ENCODE data around the gene EDARADD. TPM values are rescaled to one million over a fixed set of nuclear protein-coding genes. Genes with fewer than 3 reads are reported as not detected.
"Not testable (repeated sequence)": the region's sequence is repeated elsewhere in the genome, so short reads cannot be mapped to it uniquely, and the experiment has no call there.

The EDARADD gene
- polyA plus RNA-seq, 4 donors = 0.13 to 0.53 TPM; not detected in 2

GRCh38 chr1:236472850-236473788, 79.0 kb downstream of the EDARADD start:
- DNase-seq = no peak
- FAIRE-seq = no peak

DNA sequence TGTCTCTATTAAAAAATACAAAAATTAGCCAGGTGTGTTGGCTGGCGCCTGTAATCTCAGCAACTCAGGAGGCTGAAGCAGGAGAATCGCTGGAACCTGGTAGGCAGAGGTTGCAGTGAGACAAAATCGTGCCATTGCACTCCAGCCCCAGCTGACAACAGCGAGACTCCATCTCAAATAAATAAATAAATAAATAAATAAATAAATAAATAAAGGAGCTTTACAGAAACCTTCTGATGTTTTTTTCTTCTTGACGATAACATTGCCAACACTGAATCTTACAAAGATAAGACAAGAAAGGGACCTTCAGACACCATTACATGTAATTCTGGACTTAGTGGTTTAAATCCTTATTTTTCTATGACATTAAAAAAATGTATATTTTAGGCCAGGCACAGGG, 81.9 kb downstream of the EDARADD start:
- DNase-seq (no peak), FAIRE-seq (no peak)
- H3K27ac ChIP-seq (ENCODE audit: low read depth in 1 of 3, low read length in 2 of 3) = no peak overlapping the region
- H3K4me1 ChIP-seq (ENCODE audit: control insufficient read depth in 3 of 3, insufficient read depth in 2 of 3, low read depth in 1 of 3, low read length in 2 of 3) = no peaks in the 10 kb centered on the region
- WGBS, 3 donors = 94% methylated on average over 5 of the region's 5 CpGs
- no peak overlapping the region for H3K4me3 ChIP-seq (ENCODE audit: low read depth in 1 of 3, low read length in 3 of 3)
- no peaks in the 10 kb centered on the region for H3K9me3 ChIP-seq (ENCODE audit: control insufficient read depth in 2 of 2, insufficient read depth in 1 of 2, low read depth in 1 of 2, low read length in 1 of 2)
- peaks cover 0 to 2% (median 0%) of the 10 kb centered on the region in 3 donors for H3K27me3 ChIP-seq (ENCODE audit: control insufficient read depth in 3 of 3, insufficient read depth in 3 of 3, low read length in 3 of 3)
- no peaks in the 10 kb centered on the region for H3K36me3 ChIP-seq (ENCODE audit: control insufficient read depth in 3 of 3, insufficient read depth in 2 of 3, low read depth in 1 of 3, low read length in 3 of 3)

More at GRCh38 chr1:236472850-236473788, 79.0 kb downstream of the EDARADD start:
- Histone ChIP-seq H3K27ac (ENCODE audit: low read depth in 1 of 3, low read length in 2 of 3) (no peak overlapping the region), H3K36me3 (ENCODE audit: control insufficient read depth in 3 of 3, insufficient read depth in 2 of 3, low read depth in 1 of 3, low read length in 3 of 3) (no peaks in the 10 kb centered on the region), H3K9me3 (ENCODE audit: control insufficient read depth in 2 of 2, insufficient read depth in 1 of 2, low read depth in 1 of 2, low read length in 1 of 2) (no peaks in the 10 kb centered on the region), H3K27me3 (ENCODE audit: control insufficient read depth in 3 of 3, insufficient read depth in 3 of 3, low read length in 3 of 3) (peaks cover 0 to 2% (median 0%) of the 10 kb centered on the region in 3 donors), H3K4me1 (ENCODE audit: control insufficient read depth in 3 of 3, insufficient read depth in 2 of 3, low read depth in 1 of 3, low read length in 2 of 3) (no peaks in the 10 kb centered on the region), H3K4me3 (ENCODE audit: low read depth in 1 of 3, low read length in 3 of 3) (no peak overlapping the region)
- 82 to 87% (median 83%) methylated on average over 17 of the region's 17 CpGs for WGBS, 3 donors

DNA sequence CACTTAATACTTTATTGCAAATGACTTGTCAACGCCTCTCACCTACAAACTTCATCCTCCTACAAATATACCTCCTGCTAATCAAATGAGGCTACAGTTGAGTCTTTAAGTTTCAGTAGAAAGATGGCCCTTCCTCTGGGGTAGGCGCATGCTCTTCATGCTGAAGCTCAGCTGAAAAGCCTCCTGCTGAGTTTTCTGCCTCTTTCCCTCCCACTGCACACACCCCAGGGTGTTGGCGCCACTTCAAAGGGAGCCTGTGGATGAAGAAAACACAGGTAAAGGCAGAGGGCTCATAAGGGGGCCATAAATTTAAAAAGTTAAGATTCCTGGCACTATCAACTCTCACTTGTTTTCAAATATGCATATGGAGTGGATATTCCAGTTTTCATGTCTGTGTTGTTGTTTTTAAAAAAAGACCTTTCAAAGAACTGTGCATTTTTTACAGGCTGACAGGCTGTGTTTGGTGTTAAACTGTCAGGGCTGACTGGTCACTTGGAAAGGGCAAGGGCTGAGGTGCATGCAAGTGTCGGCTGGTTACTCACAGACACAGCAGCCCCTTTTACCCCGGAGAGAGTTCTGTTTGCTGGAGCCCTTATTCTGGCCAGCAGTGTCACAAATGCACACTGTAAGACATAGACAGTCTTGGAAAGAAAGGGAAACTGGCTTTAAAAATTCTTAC, 86.8 kb downstream of the EDARADD start:
- peak in 1 of 2 donors; percentile 51 for DNase-seq
- Histone ChIP-seq H3K9me3 (ENCODE audit: control insufficient read depth in 2 of 2, insufficient read depth in 1 of 2, low read depth in 1 of 2, low read length in 1 of 2) (no peaks in the 10 kb centered on the region), H3K27me3 (ENCODE audit: control insufficient read depth in 3 of 3, insufficient read depth in 3 of 3, low read length in 3 of 3) (no peaks in the 10 kb centered on the region), H3K4me3 (ENCODE audit: low read depth in 1 of 3, low read length in 3 of 3) (no peak overlapping the region), H3K36me3 (ENCODE audit: control insufficient read depth in 3 of 3, insufficient read depth in 2 of 3, low read depth in 1 of 3, low read length in 3 of 3) (no peaks in the 10 kb centered on the region), H3K4me1 (ENCODE audit: control insufficient read depth in 3 of 3, insufficient read depth in 2 of 3, low read depth in 1 of 3, low read length in 2 of 3) (no peaks in the 10 kb centered on the region), H3K27ac (ENCODE audit: low read depth in 1 of 3, low read length in 2 of 3) (no peak overlapping the region)
- WGBS, 3 donors = 18 to 61% (median 35%) methylated on average over 5 of the region's 5 CpGs
- FAIRE-seq = no peak

DNA sequence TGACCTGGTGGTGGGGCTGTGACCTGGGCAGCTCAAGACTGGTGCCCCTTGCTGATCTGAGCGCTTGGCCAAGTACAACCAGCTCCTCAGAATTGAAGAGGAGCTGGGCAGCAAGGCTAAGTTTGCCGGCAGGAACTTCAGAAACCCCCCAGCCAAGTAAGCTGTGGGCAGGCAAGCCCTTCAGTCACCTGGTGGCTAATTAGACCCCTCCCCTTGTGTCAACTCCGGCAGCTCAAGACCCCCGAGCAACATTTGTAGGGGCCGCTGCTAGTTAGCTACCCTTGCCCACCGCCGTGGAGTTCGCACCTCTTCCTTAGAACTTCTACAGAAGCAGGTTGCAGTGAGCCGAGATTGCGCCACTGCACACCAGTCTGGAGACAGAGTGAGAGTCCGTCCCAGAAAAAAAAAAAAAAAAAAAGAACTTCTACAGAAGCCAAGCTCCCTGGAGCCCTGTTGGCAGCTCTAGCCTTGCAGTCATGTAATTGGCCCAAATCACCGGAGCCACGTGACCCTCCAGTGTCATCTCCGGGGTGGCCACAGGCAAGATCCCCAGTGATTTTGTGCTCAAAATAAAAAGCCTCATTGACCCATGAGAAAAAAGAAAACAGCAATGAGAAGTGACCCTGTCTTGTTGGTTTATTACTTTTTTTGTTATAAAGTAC, 90.4 kb downstream of the EDARADD start:
- no peaks in the 10 kb centered on the region for H3K27me3 ChIP-seq (ENCODE audit: control insufficient read depth in 3 of 3, insufficient read depth in 3 of 3, low read length in 3 of 3)
- H3K9me3 ChIP-seq (ENCODE audit: control insufficient read depth in 2 of 2, insufficient read depth in 1 of 2, low read depth in 1 of 2, low read length in 1 of 2) = no peaks in the 10 kb centered on the region
- H3K27ac ChIP-seq (ENCODE audit: low read depth in 1 of 3, low read length in 2 of 3) = no peak overlapping the region
- DNase-seq = no peak
- no peak for FAIRE-seq
- H3K4me1 ChIP-seq (ENCODE audit: control insufficient read depth in 3 of 3, insufficient read depth in 2 of 3, low read depth in 1 of 3, low read length in 2 of 3) = no peaks in the 10 kb centered on the region
- WGBS, 3 donors = 92 to 95% (median 94%) methylated on average over 14 of the region's 14 CpGs
- no peak overlapping the region for H3K4me3 ChIP-seq (ENCODE audit: low read depth in 1 of 3, low read length in 3 of 3)
- H3K36me3 ChIP-seq (ENCODE audit: control insufficient read depth in 3 of 3, insufficient read depth in 2 of 3, low read depth in 1 of 3, low read length in 3 of 3) = no peaks in the 10 kb centered on the region

DNA sequence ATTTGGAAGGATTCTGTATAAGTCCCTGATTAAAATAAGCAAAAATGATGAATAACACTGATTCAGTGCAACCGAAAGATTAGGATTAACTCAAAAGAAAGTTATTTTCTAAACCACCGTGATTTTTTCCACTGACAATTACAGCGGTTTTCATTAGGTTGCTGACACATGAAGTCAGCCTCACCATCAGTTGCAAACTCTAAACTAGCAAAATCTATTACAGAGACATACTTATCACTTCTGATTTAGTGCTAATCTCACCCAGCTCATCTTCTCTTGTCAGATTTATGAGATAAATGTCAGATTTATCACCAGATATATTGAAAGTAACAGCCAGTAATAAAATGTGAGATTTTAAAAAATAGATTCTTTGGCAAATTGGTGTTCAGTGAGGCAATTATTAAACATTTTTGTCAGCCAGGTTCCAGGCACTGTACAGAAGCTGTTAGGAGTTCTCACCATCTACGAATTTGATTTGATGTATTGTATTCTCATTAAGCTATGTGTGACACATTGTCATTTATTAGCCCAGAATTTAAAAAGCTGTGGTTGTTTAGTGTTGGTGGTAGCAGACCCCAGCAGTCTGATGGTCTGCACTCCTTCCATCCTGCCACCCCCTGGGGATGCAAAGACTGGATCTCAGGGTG, 92.4 kb downstream of the EDARADD start:
- no peaks in the 10 kb centered on the region for H3K27me3 ChIP-seq (ENCODE audit: control insufficient read depth in 3 of 3, insufficient read depth in 3 of 3, low read length in 3 of 3)
- H3K9me3 ChIP-seq (ENCODE audit: control insufficient read depth in 2 of 2, insufficient read depth in 1 of 2, low read depth in 1 of 2, low read length in 1 of 2) = no peaks in the 10 kb centered on the region
- no peaks in the 10 kb centered on the region for H3K4me1 ChIP-seq (ENCODE audit: control insufficient read depth in 3 of 3, insufficient read depth in 2 of 3, low read depth in 1 of 3, low read length in 2 of 3)
- no peak overlapping the region for H3K27ac ChIP-seq (ENCODE audit: low read depth in 1 of 3, low read length in 2 of 3)
- DNase-seq (no peak), FAIRE-seq (no peak)
- H3K36me3 ChIP-seq (ENCODE audit: control insufficient read depth in 3 of 3, insufficient read depth in 2 of 3, low read depth in 1 of 3, low read length in 3 of 3) = no peaks in the 10 kb centered on the region
- H3K4me3 ChIP-seq (ENCODE audit: low read depth in 1 of 3, low read length in 3 of 3) = no peak overlapping the region
- 71 to 74% (median 74%) methylated on average over 4 of the region's 4 CpGs for WGBS, 3 donors

GRCh38 chr1:236489161-236489560, 95.1 kb downstream of the EDARADD start:
- H3K4me1 ChIP-seq (ENCODE audit: control insufficient read depth in 3 of 3, insufficient read depth in 2 of 3, low read depth in 1 of 3, low read length in 2 of 3); H3K9me3 ChIP-seq (ENCODE audit: control insufficient read depth in 2 of 2, insufficient read depth in 1 of 2, low read depth in 1 of 2, low read length in 1 of 2); DNase-seq; H3K4me3 ChIP-seq (ENCODE audit: low read depth in 1 of 3, low read length in 3 of 3); H3K27ac ChIP-seq (ENCODE audit: low read depth in 1 of 3, low read length in 2 of 3); H3K36me3 ChIP-seq (ENCODE audit: control insufficient read depth in 3 of 3, insufficient read depth in 2 of 3, low read depth in 1 of 3, low read length in 3 of 3); FAIRE-seq; H3K27me3 ChIP-seq (ENCODE audit: control insufficient read depth in 3 of 3, insufficient read depth in 3 of 3, low read length in 3 of 3): not testable (repeated sequence)
- 84 to 90% (median 85%) methylated on average over 3 of the region's 3 CpGs for WGBS, 3 donors

DNA sequence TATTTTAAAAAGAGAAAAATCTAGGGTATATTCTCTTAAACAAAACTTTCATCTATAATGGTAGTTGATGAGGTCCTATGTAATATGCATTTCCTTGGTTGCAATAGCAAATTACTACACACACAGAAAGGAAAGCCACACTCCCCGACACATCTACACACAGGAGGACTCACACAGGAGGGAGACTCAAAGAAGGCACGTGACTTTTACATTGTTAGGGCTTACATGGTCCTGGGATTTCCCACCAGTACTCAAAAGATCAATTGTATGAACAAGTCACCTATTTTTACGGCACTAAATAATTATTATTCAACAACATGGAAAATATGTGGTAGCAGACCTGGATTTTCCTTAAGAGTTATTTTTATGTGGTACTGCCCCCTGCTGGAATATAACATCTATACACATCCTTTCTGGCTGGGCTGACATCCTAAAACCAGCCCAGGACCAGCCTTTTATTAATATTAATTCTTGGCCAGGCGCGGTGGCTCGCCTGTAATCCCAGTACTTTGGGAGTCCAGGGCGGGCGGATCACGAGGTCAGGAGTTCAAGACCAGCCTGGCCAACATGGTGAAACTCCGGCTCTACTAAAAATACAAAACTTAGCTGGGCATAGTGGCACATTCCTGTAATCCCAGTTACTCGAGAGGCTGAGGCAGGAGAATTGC, 95.8 kb downstream of the EDARADD start:
- no peaks in the 10 kb centered on the region for H3K9me3 ChIP-seq (ENCODE audit: control insufficient read depth in 2 of 2, insufficient read depth in 1 of 2, low read depth in 1 of 2, low read length in 1 of 2)
- no peaks in the 10 kb centered on the region for H3K4me1 ChIP-seq (ENCODE audit: control insufficient read depth in 3 of 3, insufficient read depth in 2 of 3, low read depth in 1 of 3, low read length in 2 of 3)
- no peaks in the 10 kb centered on the region for H3K36me3 ChIP-seq (ENCODE audit: control insufficient read depth in 3 of 3, insufficient read depth in 2 of 3, low read depth in 1 of 3, low read length in 3 of 3)
- H3K4me3 ChIP-seq (ENCODE audit: low read depth in 1 of 3, low read length in 3 of 3) = no peak overlapping the region
- FAIRE-seq (no peak), DNase-seq (peak; percentile 60 to 68)
- peaks cover 0 to 5% (median 0%) of the 10 kb centered on the region in 3 donors for H3K27me3 ChIP-seq (ENCODE audit: control insufficient read depth in 3 of 3, insufficient read depth in 3 of 3, low read length in 3 of 3)
- 18 to 33% (median 19%) methylated on average over 11 of the region's 11 CpGs for whole genome bisulfite sequencing, 3 donors
- no peak overlapping the region for H3K27ac ChIP-seq (ENCODE audit: low read depth in 1 of 3, low read length in 2 of 3)

All from small intestine (tissue), 7 donors.